A673 (cell line): ENCODE measurements around the gene CYP24A1. TPM values are rescaled to one million over a fixed set of nuclear protein-coding genes. Genes with fewer than 3 reads are reported as not detected.

Experiments used
- BruUV-seq: library from RNA; stranded (reverse); fragments of 400-500 nt; replicated peaks from 2 replicates; lab custom pipeline; 2021; lab: Mats Ljungman, UMichigan
- CTCF ChIA-PET: fragments of 300-600 bp; sonication (Branson Sonifier 250); formaldehyde crosslinking; loops from one replicate; lab custom pipeline; 2022; ENCODE audit warnings: antibody characterized with exemption; lab: Charles Lee
- POLR2A ChIA-PET: fragments of 300-600 bp; sonication (Branson Sonifier 250); formaldehyde crosslinking; loops from one replicate; lab custom pipeline; 2022; ENCODE audit warnings: antibody characterized with exemption; ENCODE audit not compliant: low non-redundant PET; lab: Charles Lee
- DNase-seq: peaks from one replicate; pipeline ENCODE4 v3.0.0-alpha.2; 2015; ENCODE audit warnings: low spot score
- H3K27ac ChIP-seq: fragments of 200-600 bp; sonication (generic); 2 replicates; pipeline ENCODE4 v1.5.1; 2016; ENCODE audit warnings: mixed run types, low read depth, mild to moderate bottlenecking, mixed read lengths, antibody characterized with exemption, low read length; ENCODE audit not compliant: poor library complexity, severe bottlenecking
- H3K27me3 ChIP-seq: fragments of 200-600 bp; sonication (generic); replicated peaks from 2 replicates; pipeline ENCODE4 v1.6.1; 2017; ENCODE audit warnings: mixed run types, low read depth, mild to moderate bottlenecking, mixed read lengths, antibody characterized with exemption, low read length; ENCODE audit not compliant: insufficient read depth, poor library complexity
- H3K36me3 ChIP-seq: fragments of 200-600 bp; sonication (generic); 2 replicates; pipeline ENCODE4 v1.6.1; 2016; ENCODE audit warnings: mixed run types, mild to moderate bottlenecking, mixed read lengths, antibody characterized with exemption, low read length; ENCODE audit not compliant: insufficient read depth, poor library complexity, severe bottlenecking
- H3K4me1 ChIP-seq: fragments of 200-600 bp; sonication (generic); 2 replicates; pipeline ENCODE4 v1.6.1; 2017; ENCODE audit warnings: mixed run types, mild to moderate bottlenecking, mixed read lengths, antibody characterized with exemption, low read length; ENCODE audit not compliant: insufficient read depth, poor library complexity, severe bottlenecking
- H3K4me3 ChIP-seq: fragments of 200-600 bp; sonication (generic); 2 replicates; pipeline ENCODE4 v1.5.1; 2016; ENCODE audit warnings: low read depth, mixed run types, mild to moderate bottlenecking, mixed read lengths, low read length; ENCODE audit not compliant: poor library complexity, severe bottlenecking
- H3K9me3 ChIP-seq: fragments of 200-600 bp; sonication (generic); 2 replicates; pipeline ENCODE4 v1.6.1; 2016; ENCODE audit warnings: mixed run types, low read depth, mild to moderate bottlenecking, mixed read lengths, antibody characterized with exemption, low read length; ENCODE audit not compliant: poor library complexity, severe bottlenecking
- CTCF ChIP-seq: fragments of 300-800, 200-600 bp; sonication (generic); conservative IDR thresholded peaks from 2 replicates; pipeline ENCODE4 v1.5.1; 2017; ENCODE audit warnings: low read depth, mild to moderate bottlenecking, antibody characterized with exemption, low read length, moderate library complexity, mixed read lengths
- EZH2 ChIP-seq: fragments of 200-600 bp; sonication (generic); IDR thresholded peaks from 2 replicates; pipeline ENCODE4 v1.6.1; 2017; ENCODE audit warnings: borderline replicate concordance, low read depth, mild to moderate bottlenecking, mixed read lengths, antibody characterized with exemption, low read length; ENCODE audit not compliant: poor library complexity, severe bottlenecking
- intact Hi-C: fragments of 100-400 bp; cut with micrococcal nuclease; formaldehyde crosslinking; loops from one replicate; pipeline ENCODE4 v1.10.0; 2022; ENCODE audit not compliant: unreplicated experiment
- total RNA-seq: library from RNA; stranded (reverse); gene quantifications from 2 replicates; pipeline ENCODE4 v1.2.3, GENCODE V29; 2021

Gene CYP24A1
- total RNA-seq, 1 experiment from 2014 or later, result 0.56 TPM

GRCh38 chr20:54112221-54112884 is 61.4 kb downstream of the CYP24A1 start:
- CTCF ChIA-PET, result no interaction called here

GRCh38 chr20:54111460-54111859 is 62.3 kb downstream of the CYP24A1 start:
- Histone ChIP-seq H3K36me3 (no peaks in the 10 kb centered on the region), H3K27me3 (no peaks in the 10 kb centered on the region), H3K9me3 (no peaks in the 10 kb centered on the region), H3K4me1 (no peaks in the 10 kb centered on the region), H3K27ac (no peak overlapping the region), H3K4me3 (no peak overlapping the region)
- intact Hi-C loops, result no loop called here
- ChIA-PET CTCF (no interaction called here), POLR2A (no interaction called here)
- DNase-seq, result no peak
- no TSS peak for BruUV-seq
- TF ChIP-seq CTCF (no peak), EZH2 (no peak)

More at GRCh38 chr20:54112221-54112884, 61.4 kb downstream of the CYP24A1 start:
- no peaks in the 10 kb centered on the region for H3K4me1 ChIP-seq
- TF ChIP-seq CTCF, result no peak
- no peak for TF ChIP-seq EZH2
- intact Hi-C loops, result no loop called here
- no TSS peak for BruUV-seq
- H3K27me3 ChIP-seq, result no peaks in the 10 kb centered on the region
- H3K9me3 ChIP-seq, result no peaks in the 10 kb centered on the region
- H3K4me3 ChIP-seq, result no peak overlapping the region
- POLR2A ChIA-PET, result no interaction called here
- no peaks in the 10 kb centered on the region for H3K36me3 ChIP-seq
- H3K27ac ChIP-seq, result no peak overlapping the region
- DNase-seq, result no peak

GRCh38 chr20:54110457-54110856 is 63.3 kb downstream of the CYP24A1 start:
- no peak for DNase-seq
- no TSS peak for BruUV-seq
- ChIA-PET CTCF (no interaction called here), POLR2A (no interaction called here)
- no peak for TF ChIP-seq CTCF
- no peak for TF ChIP-seq EZH2
- no peaks in the 10 kb centered on the region for H3K27me3 ChIP-seq
- no peak overlapping the region for H3K4me3 ChIP-seq
- H3K27ac ChIP-seq, result no peak overlapping the region
- no peaks in the 10 kb centered on the region for H3K36me3 ChIP-seq
- intact Hi-C loops, result no loop called here
- H3K9me3 ChIP-seq, result no peaks in the 10 kb centered on the region
- H3K4me1 ChIP-seq, result no peaks in the 10 kb centered on the region
